K562 (cell line): Measurements from ENCODE around the gene APOM. TPM values are rescaled to one million over a fixed set of nuclear protein-coding genes. Genes with fewer than 3 reads are reported as not detected.
A peak's percentile ranks its signal among the peaks of the same experiment; 100 is the strongest.

Source experiments
- ATF3 ChIP-seq, 2 experiments: fragments of 450-650 bp in 1 of 2; sonication (generic) in 1 of 2; formaldehyde crosslinking in 1 of 2; IDR thresholded peaks in 1 of 2; conservative IDR thresholded peaks in 1 of 2; 2 replicates each; pipeline versions ENCODE4 v1.6.1 to v1.8.1; 2016 to 2023; ENCODE audit warnings: mild to moderate bottlenecking in 2 of 2, moderate library complexity in 2 of 2, inconsistent platforms in 1 of 2, missing genetic modification reagents in 1 of 2
- CEBPG ChIP-seq, 3 experiments: fragments of 200-800 bp in 1 of 3; sonication (Bioruptor generic) in 1 of 3; sonication (generic) in 1 of 3; formaldehyde crosslinking in 1 of 3; IDR thresholded peaks in 2 of 3; conservative IDR thresholded peaks in 1 of 3; 2 replicates each; pipeline versions ENCODE4 v1.6.1 to v1.8.0; 2016 to 2022; ENCODE audit warnings: missing compliant biosample characterization in 2 of 3, missing genetic modification characterization in 2 of 3, mild to moderate bottlenecking in 1 of 3, missing genetic modification reagents in 1 of 3
- CXXC5 ChIP-seq: fragments of 250-450 bp; sonication (Bioruptor Pico); IDR thresholded peaks from 2 replicates; pipeline ENCODE4 v1.8.0; 2022; ENCODE audit warnings: inconsistent platforms, mild to moderate bottlenecking, moderate library complexity
- EGR1 ChIP-seq: fragments of 450-650 bp; conservative IDR thresholded peaks from 2 replicates; pipeline ENCODE4 v1.6.1; 2017; ENCODE audit warnings: mild to moderate bottlenecking
- GATAD2B ChIP-seq: fragments of 450-650 bp; IDR thresholded peaks from 2 replicates; pipeline ENCODE4 v1.6.1; 2017; ENCODE audit warnings: mild to moderate bottlenecking, borderline replicate concordance
- KLF1 ChIP-seq: fragments of 450-650 bp; IDR thresholded peaks from 2 replicates; pipeline ENCODE4 v1.6.1; 2016; ENCODE audit warnings: missing genetic modification characterization, missing compliant biosample characterization
- MAFK ChIP-seq: IDR thresholded peaks from 2 replicates; pipeline ENCODE4 v1.6.1; 2011; ENCODE audit warnings: low read length, improper control_type of control experiment
- MYC ChIP-seq, 2 experiments: fragments of 250-450 bp in 1 of 2; sonication (Bioruptor Pico) in 1 of 2; IDR thresholded peaks; 2 replicates each; pipeline versions ENCODE4 v1.5.1 to v1.6.1; 2012 to 2021; ENCODE audit warnings: low read depth in 2 of 2, borderline replicate concordance in 1 of 2, improper control_type of control experiment in 1 of 2, low read length in 1 of 2, mild to moderate bottlenecking in 1 of 2, moderate library complexity in 1 of 2
- PHF21A ChIP-seq: fragments of 450-650 bp; IDR thresholded peaks from 2 replicates; pipeline ENCODE4 v1.6.1; 2017; ENCODE audit warnings: low read depth, borderline replicate concordance
- RCOR1 ChIP-seq, 2 experiments: IDR thresholded peaks; 2 replicates each; pipeline ENCODE4 v1.6.1; 2012; ENCODE audit warnings: low read depth in 2 of 2, low read length in 2 of 2, borderline replicate concordance in 1 of 2, improper control_type of control experiment in 1 of 2
- ZC3H8 ChIP-seq: fragments of 450-650 bp; IDR thresholded peaks from 2 replicates; pipeline ENCODE4 v1.6.1; 2017
- ZMIZ1 ChIP-seq, 2 experiments: fragments of 150-350 bp in 1 of 2; IDR thresholded peaks; 2 replicates each; pipeline ENCODE4 v1.6.1; 2012 to 2016; ENCODE audit warnings: low read depth in 2 of 2, low read length in 2 of 2, mild to moderate bottlenecking in 1 of 2, moderate library complexity in 1 of 2
- ZNF224 ChIP-seq: sonication (generic); formaldehyde crosslinking; IDR thresholded peaks from 2 replicates; pipeline ENCODE4 v1.8.0; 2022; ENCODE audit warnings: mild to moderate bottlenecking, missing genetic modification reagents
- ZNF3 ChIP-seq: fragments of 250-450 bp; sonication (Bioruptor Pico); IDR thresholded peaks from 2 replicates; pipeline ENCODE4 v1.5.0; 2021; ENCODE audit warnings: mild to moderate bottlenecking, moderate library complexity
- ZNF384 ChIP-seq: IDR thresholded peaks from 2 replicates; pipeline ENCODE4 v1.6.1; 2012; ENCODE audit warnings: low read depth, low read length, improper control_type of control experiment
- polyA plus RNA-seq, 8 experiments: library from polyadenylated mRNA; depleted of rRNA in 4 of 8; stranded (reverse) in 5 of 8; unstranded in 3 of 8; fragments of >200 nt; fragmentation: Nextera tagmentation in 2 of 8; fragmentation: Illumina TruSeq in 1 of 8; extraction: Ambion mirVana in 2 of 8; extraction: Trizol in 1 of 8; gene quantifications; 2 replicates each; pipeline versions ENCODE4 v1.2.1 to v1.2.3, GENCODE V29; 2011 to 2014; ENCODE audit warnings: inconsistent platforms in 1 of 8, missing spikeins in 1 of 8
- total RNA-seq, 7 experiments: library from RNA; depleted of rRNA in 6 of 7; stranded (reverse); fragments of >200 nt in 6 of 7; fragmentation: Illumina TruSeq in 2 of 7; extraction: Trizol in 2 of 7; gene quantifications; 2 replicates each; pipeline versions ENCODE4 v1.2.1 to v1.2.3, GENCODE V29; 2011 to 2021; ENCODE audit warnings: low replicate concordance in 1 of 7
- TF ChIP-seq, protein P1 (sequence below): fragments of 250-450 bp; sonication (Bioruptor Pico); IDR thresholded peaks from 2 replicates; pipeline ENCODE4 v1.8.0; 2021; ENCODE audit warnings: borderline replicate concordance, mild to moderate bottlenecking, moderate library complexity; ENCODE audit not compliant: poor library complexity, severe bottlenecking
- TF ChIP-seq, protein P2 (sequence below): fragments of 250-450 bp; sonication (Bioruptor Pico); IDR thresholded peaks from 2 replicates; pipeline ENCODE4 v1.9.0; 2021; ENCODE audit warnings: mild to moderate bottlenecking, inconsistent platforms

Gene APOM
- total and polyA plus RNA-seq, 9 of the 15 experiments (the other 6 are each of a cell fraction or from before 2014, with no cell fraction given) = 5.7 to 24.3 (median 10.4) TPM

DNA sequence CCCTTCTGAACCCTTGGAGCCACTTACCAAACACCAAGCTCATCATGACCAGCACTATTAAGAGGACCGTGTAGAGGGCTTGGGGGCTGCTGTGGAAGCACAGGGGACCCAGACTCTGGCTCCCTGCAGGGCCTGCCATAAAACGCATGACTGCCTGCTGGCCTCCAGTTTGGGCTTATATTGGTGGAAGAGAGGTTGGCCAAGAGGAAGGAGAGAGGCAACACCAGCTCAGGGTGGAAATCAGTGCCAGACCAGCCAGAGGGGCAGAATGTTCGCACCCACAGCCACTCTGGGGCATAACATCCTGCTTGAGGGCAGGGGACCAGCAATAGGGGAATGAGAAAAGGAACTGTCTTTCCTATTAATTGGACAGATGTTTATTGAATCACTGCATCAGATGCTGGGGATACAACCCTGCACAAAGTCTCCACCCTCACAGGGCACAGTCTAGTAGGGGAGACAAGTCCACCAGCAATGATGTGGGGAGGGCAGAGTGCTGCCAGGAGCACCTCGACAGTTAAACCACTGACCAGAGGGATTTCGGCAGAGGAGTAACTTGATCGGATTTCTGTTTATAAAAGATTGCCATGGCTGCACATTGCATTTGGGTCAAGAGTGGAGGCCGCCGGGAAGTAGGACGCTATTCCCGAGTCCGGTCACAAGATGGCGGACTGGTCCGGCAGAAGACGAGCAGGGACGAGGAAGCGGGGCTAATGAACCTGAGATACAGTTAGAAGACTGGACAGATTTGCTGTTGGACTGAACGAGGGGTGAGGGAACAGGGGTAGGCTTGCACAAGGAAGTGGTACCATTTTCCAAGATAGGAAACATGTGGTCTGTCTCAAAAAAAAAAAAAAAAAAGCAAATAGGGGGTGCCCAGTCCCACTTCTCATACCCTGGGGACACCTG lies 24.8 kb downstream of the APOM start, which contains the start of gene LY6G5C (continued):
- TF ChIP-seq, protein P1, sequence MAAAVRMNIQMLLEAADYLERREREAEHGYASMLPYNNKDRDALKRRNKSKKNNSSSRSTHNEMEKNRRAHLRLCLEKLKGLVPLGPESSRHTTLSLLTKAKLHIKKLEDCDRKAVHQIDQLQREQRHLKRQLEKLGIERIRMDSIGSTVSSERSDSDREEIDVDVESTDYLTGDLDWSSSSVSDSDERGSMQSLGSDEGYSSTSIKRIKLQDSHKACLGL (CRISPR knock-in tag) = no peak
- TF ChIP-seq PHF21A (peak; percentile 71; the same call in 1 of the 2 replicates), ZNF384 (peak; percentile 71; the same call in 1 of the 2 replicates), ZC3H8 (no peak), ZMIZ1 (IDR thresholded peaks at IDR 0.05; ENCODE audit: low read depth in 2 of 2, low read length in 2 of 2) (peak; percentile 55 to 61; a peak in 2 of 4 replicates), ZNF3 (CRISPR knock-in tag) (no peak), KLF1 (tag) (0 out of 2 replicates have a peak, but pooled peaks have one; percentile 48), EGR1 (no peak), CXXC5 (CRISPR knock-in tag) (peak; percentile 48), MYC (IDR thresholded peaks at IDR 0.05; ENCODE audit: low read depth, low read length) (0 out of 2 replicates have a peak, but pooled peaks have one; percentile 44), MYC (CRISPR knock-in tag; IDR thresholded peaks at IDR 0.05; ENCODE audit: borderline replicate concordance, low read depth) (no peak), RCOR1 (IDR thresholded peaks at IDR 0.05; ENCODE audit: borderline replicate concordance in 1 of 2, low read depth in 2 of 2, low read length in 2 of 2) (peak in 1 of 2 experiments; percentile 81; a peak in 2 of 4 replicates), MAFK (0 out of 2 replicates have a peak, but pooled peaks have one; percentile 40), ATF3 (IDR thresholded peaks at IDR 0.05) (no peak), ATF3 (CRISPR knock-in tag; conservative IDR thresholded peaks at IDR 0.05) (peak; percentile 79), ZNF224 (CRISPR knock-in tag) (no peak), GATAD2B (no peak), CEBPG (CRISPR knock-in tag; IDR thresholded peaks at IDR 0.05) (0 out of 2 replicates have a peak, but pooled peaks have one; percentile 30), CEBPG (tag; conservative IDR thresholded peaks at IDR 0.05 in 1 of 2, IDR thresholded peaks at IDR 0.05 in 1 of 2) (no peak)
- TF ChIP-seq, protein P2, sequence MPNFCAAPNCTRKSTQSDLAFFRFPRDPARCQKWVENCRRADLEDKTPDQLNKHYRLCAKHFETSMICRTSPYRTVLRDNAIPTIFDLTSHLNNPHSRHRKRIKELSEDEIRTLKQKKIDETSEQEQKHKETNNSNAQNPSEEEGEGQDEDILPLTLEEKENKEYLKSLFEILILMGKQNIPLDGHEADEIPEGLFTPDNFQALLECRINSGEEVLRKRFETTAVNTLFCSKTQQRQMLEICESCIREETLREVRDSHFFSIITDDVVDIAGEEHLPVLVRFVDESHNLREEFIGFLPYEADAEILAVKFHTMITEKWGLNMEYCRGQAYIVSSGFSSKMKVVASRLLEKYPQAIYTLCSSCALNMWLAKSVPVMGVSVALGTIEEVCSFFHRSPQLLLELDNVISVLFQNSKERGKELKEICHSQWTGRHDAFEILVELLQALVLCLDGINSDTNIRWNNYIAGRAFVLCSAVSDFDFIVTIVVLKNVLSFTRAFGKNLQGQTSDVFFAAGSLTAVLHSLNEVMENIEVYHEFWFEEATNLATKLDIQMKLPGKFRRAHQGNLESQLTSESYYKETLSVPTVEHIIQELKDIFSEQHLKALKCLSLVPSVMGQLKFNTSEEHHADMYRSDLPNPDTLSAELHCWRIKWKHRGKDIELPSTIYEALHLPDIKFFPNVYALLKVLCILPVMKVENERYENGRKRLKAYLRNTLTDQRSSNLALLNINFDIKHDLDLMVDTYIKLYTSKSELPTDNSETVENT (CRISPR knock-in tag) = 0 out of 2 replicates have a peak, but pooled peaks have one; percentile 25
